ENCODE results near the gene RAB3IL1. TPM values are rescaled to one million over a fixed set of nuclear protein-coding genes. Genes with fewer than 3 reads are reported as not detected.

Gene RAB3IL1
- total and polyA plus RNA-seq, 9 of the 15 experiments (the other 6 are each of a cell fraction or from before 2014, with no cell fraction given) = 0.15 to 42.6 (median 15.5) TPM

DNA sequence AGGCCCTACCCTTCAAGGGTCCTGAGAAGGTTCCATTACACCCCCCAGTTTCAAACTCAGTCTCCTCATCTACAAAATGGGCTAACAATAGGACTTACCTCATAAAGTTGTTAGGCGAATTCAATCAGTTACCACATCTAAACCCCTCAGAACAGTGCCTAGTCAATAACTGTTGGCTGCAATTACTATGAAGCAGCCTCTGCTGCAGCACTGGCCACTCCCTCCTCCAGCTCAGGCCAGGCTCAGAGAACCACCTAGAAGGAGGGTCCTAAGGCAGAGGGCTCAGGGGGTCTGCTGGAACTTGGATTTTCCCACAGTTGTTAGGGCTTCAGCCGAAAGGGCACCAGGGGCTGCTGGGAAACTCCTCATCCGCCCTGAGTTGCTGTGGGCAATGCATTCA is 30.7 kb downstream of the RAB3IL1 start:
- Histone ChIP-seq H3K27ac (ENCODE audit: extremely low read depth, low read depth, low read length) (no peak overlapping the region), H3K4me3 (no peak overlapping the region)
- ATAC-seq = no peak

DNA sequence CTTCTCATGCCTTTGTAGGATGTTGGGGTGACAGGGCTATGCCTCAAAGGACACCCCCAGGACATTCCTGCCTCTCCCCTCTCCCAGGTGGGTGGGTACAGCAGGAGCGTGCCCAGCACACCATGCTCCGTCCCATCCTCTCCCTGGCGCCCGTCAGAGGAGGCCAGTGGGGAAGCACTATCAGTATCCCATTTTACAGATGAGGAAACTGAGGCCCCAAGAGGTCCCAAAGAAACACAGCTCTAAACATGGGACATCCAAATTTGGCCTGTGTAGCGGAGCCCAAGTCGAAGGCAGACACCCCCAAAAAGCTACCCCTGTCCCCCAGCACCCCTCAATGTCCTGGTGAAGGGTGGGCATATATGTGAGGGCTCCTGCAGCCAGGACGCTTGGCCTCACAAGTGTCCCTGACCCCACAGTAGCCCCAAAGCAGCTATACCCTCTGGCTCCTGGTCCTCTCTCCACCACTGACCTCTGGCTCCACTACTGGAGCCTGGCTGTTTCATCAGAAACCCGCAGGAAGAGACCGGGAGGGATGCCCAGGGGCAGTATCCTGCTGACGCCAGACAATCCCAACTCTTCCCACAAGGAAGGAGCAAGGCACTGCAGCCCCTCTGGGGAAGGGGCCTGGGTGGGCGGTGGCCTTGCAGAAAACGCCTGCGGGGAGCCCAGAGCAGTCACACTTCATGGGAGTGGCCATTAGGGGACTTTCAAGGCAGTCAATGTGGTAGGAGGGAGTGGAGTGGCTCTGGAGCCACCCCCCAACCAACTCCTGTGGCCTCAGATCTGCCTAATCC is 31.4 kb downstream of the RAB3IL1 start:
- POLR2A ChIA-PET = interaction anchor here (1.6 kb wide), 1 partner anchor 88 kb away, joined by 4 read pairs; no protein-coding TSS in a partner anchor
- intact Hi-C loops (cut with micrococcal nuclease) = no loop called here
- ATAC-seq = no peak
- TF ChIP-seq TAL1 (IDR thresholded peaks at IDR 0.05) = no peak
- TF ChIP-seq RBM25 (IDR thresholded peaks at IDR 0.05; ENCODE audit: low read depth, low read length, severe bottlenecking) = peak; percentile 67
- no peak for TF ChIP-seq CBX5 (IDR thresholded peaks at IDR 0.05; ENCODE audit: borderline replicate concordance, low read depth)
- TF ChIP-seq ZBTB7A (IDR thresholded peaks at IDR 0.05; ENCODE audit: borderline replicate concordance, control insufficient read depth, low read depth, low read length) = 0 out of 2 replicates have a peak, but pooled peaks have one; percentile 33
- no peak for TF ChIP-seq POLR2B (IDR thresholded peaks at IDR 0.05; ENCODE audit: low read depth, partially characterized antibody)
- TF ChIP-seq, protein P1, sequence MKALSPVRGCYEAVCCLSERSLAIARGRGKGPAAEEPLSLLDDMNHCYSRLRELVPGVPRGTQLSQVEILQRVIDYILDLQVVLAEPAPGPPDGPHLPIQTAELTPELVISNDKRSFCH (CRISPR knock-in tag; IDR thresholded peaks at IDR 0.05) = no peak
- TF ChIP-seq, protein P1 (tag; IDR thresholded peaks at IDR 0.05) = no peak

More for the DNA sequence above, 30.7 kb downstream of the RAB3IL1 start:
- TF ChIP-seq RBM25 (IDR thresholded peaks at IDR 0.05; ENCODE audit: low read depth, low read length, severe bottlenecking) = peak; percentile 23
- TF ChIP-seq U2AF2 (optimal IDR thresholded peaks at IDR 0.05; ENCODE audit: low read depth, low read length) = no peak
- no peak for TF ChIP-seq NFATC3 (IDR thresholded peaks at IDR 0.05)
- no peak for TF ChIP-seq YY1 (IDR thresholded peaks at IDR 0.05; ENCODE audit: borderline replicate concordance in 1 of 3, control insufficient read depth in 1 of 3, extremely low read depth in 1 of 3, insufficient read depth in 3 of 3, insufficient read length in 1 of 3, insufficient replicate concordance in 2 of 3, low read depth in 1 of 3, low read length in 2 of 3)
- TF ChIP-seq SP2 (IDR thresholded peaks at IDR 0.05; ENCODE audit: extremely low read depth, low read depth, low read length, poor library complexity, severe bottlenecking) = no peak
- Histone ChIP-seq H3K9me1 (ENCODE audit: control insufficient read depth, insufficient read depth, low read length) (peaks cover 7% of the 10 kb centered on the region), H3K79me2 (ENCODE audit: control insufficient read depth, insufficient read depth, low read length) (peaks cover 59% of the 10 kb centered on the region), H3K4me2 (ENCODE audit: insufficient read depth, low read length) (no peak overlapping the region), H3K9me3 (replicated peaks; ENCODE audit: control insufficient read depth, insufficient read depth, low read depth, low read length) (no peaks in the 10 kb centered on the region), H3K36me3 (ENCODE audit: control insufficient read depth, insufficient read depth, low read length) (peaks cover 7% of the 10 kb centered on the region; the same call in 2 of the 3 replicates), H3K27me3 (ENCODE audit: control insufficient read depth in 2 of 2, insufficient read depth in 2 of 2, low read length in 2 of 2) (no peaks in the 10 kb centered on the region), H3K9ac (ENCODE audit: insufficient read depth in 1 of 2, low read depth in 2 of 2, low read length in 2 of 2) (no peak overlapping the region), H4K20me1 (replicated peaks; ENCODE audit: control insufficient read depth, insufficient read depth, low read length) (0 out of 2 replicates have a peak, but pooled peaks cover 7% of the 10 kb centered on the region), H2AFZ (ENCODE audit: low read depth, low read length) (no peak overlapping the region), H3K4me1 (replicated peaks in 1 of 2; ENCODE audit: control insufficient read depth in 2 of 2, insufficient read depth in 2 of 2, low read length in 2 of 2) (peaks cover 27 to 62% of the 10 kb centered on the region in 2 experiments)
- POLR2A ChIA-PET = no interaction called here
- CTCF ChIA-PET (ENCODE audit: low intra/inter-chr PET ratio) = no interaction called here
- in situ Hi-C loops (cut with MboI) = no loop called here
- FAIRE-seq = no peak
- no TSS peak for BruUV-seq (replicated peaks)
- no peak for DNase-seq (ENCODE audit: extremely low read depth in 1 of 4, low spot score in 3 of 4)
- 93% methylated on average over 3 of the region's 3 CpGs for WGBS (ENCODE audit: insufficient coverage, low coverage, missing lambda C conversion rate)
- intact Hi-C loops (cut with micrococcal nuclease) = no loop called here

More for the DNA sequence above, 31.4 kb downstream of the RAB3IL1 start:
- in situ Hi-C loops (cut with MboI) = no loop called here
- BruUV-seq (replicated peaks) = no TSS peak
- Histone ChIP-seq H2AFZ (ENCODE audit: low read depth, low read length) (no peak overlapping the region), H3K4me1 (replicated peaks in 1 of 2; ENCODE audit: control insufficient read depth in 2 of 2, insufficient read depth in 2 of 2, low read length in 2 of 2) (peaks cover 33 to 58% of the 10 kb centered on the region in 2 experiments), H3K9ac (ENCODE audit: insufficient read depth in 1 of 2, low read depth in 2 of 2, low read length in 2 of 2) (peak overlapping the region in 1 of 2 experiments; percentile 85; a peak in 2 of 4 replicates), H3K27me3 (ENCODE audit: control insufficient read depth in 2 of 2, insufficient read depth in 2 of 2, low read length in 2 of 2) (no peaks in the 10 kb centered on the region), H3K9me1 (ENCODE audit: control insufficient read depth, insufficient read depth, low read length) (peaks cover 7% of the 10 kb centered on the region), H4K20me1 (replicated peaks; ENCODE audit: control insufficient read depth, insufficient read depth, low read length) (0 out of 2 replicates have a peak, but pooled peaks cover 7% of the 10 kb centered on the region), H3K27ac (ENCODE audit: extremely low read depth, low read depth, low read length) (no peak overlapping the region), H3K9me3 (replicated peaks; ENCODE audit: control insufficient read depth, insufficient read depth, low read depth, low read length) (no peaks in the 10 kb centered on the region), H3K4me3 (no peak overlapping the region), H3K4me2 (ENCODE audit: insufficient read depth, low read length) (no peak overlapping the region), H3K36me3 (ENCODE audit: control insufficient read depth, insufficient read depth, low read length) (peaks cover 7% of the 10 kb centered on the region; the same call in 2 of the 3 replicates), H3K79me2 (ENCODE audit: control insufficient read depth, insufficient read depth, low read length) (peaks cover 57% of the 10 kb centered on the region)
- FAIRE-seq (no peak), DNase-seq (ENCODE audit: extremely low read depth in 1 of 4, low spot score in 3 of 4) (no peak)
- WGBS (ENCODE audit: insufficient coverage, low coverage, missing lambda C conversion rate) = 91% methylated on average over 13 of the region's 13 CpGs
- CTCF ChIA-PET (ENCODE audit: low intra/inter-chr PET ratio) = no interaction called here

Data from K562 (cell line).